ENCODE data around the gene SREBF2. TPM values are rescaled to one million over a fixed set of nuclear protein-coding genes. Genes with fewer than 3 reads are reported as not detected.
A peak's percentile ranks its signal among the peaks of the same experiment; 100 is the strongest.

The SREBF2 gene
- total and polyA plus RNA-seq, 2 of the 13 experiments (the other 11 are each of a cell fraction or from before 2014, with no cell fraction given): 53.8 to 72.6 TPM

- TF ChIP-seq, protein P1, sequence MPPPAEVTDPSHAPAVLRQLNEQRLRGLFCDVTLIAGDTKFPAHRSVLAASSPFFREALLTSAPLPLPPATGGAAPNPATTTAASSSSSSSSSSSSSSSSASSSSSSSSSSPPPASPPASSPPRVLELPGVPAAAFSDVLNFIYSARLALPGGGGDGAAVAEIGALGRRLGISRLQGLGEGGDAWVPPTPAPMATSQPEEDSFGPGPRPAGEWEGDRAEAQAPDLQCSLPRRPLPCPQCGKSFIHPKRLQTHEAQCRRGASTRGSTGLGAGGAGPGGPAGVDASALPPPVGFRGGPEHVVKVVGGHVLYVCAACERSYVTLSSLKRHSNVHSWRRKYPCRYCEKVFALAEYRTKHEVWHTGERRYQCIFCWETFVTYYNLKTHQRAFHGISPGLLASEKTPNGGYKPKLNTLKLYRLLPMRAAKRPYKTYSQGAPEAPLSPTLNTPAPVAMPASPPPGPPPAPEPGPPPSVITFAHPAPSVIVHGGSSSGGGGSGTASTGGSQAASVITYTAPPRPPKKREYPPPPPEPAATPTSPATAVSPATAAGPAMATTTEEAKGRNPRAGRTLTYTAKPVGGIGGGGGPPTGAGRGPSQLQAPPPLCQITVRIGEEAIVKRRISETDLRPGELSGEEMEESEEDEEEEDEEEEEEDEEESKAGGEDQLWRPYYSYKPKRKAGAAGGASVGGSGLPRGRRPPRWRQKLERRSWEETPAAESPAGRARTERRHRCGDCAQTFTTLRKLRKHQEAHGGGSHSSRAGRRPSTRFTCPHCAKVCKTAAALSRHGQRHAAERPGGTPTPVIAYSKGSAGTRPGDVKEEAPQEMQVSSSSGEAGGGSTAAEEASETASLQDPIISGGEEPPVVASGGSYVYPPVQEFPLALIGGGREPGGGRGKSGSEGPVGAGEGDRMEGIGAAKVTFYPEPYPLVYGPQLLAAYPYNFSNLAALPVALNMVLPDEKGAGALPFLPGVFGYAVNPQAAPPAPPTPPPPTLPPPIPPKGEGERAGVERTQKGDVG (CRISPR knock-in tag; IDR thresholded peaks at IDR 0.05; ENCODE audit: borderline replicate concordance): 0 out of 2 replicates have a peak, but pooled peaks have one; percentile 52
- TF ChIP-seq FOXA1 (IDR thresholded peaks at IDR 0.05) (no peak), FOXA1 (CRISPR knock-in tag; IDR thresholded peaks at IDR 0.05) (0 out of 2 replicates have a peak, but pooled peaks have one; percentile 28), CENPT (CRISPR knock-in tag; IDR thresholded peaks at IDR 0.05; ENCODE audit: low read depth) (peak; percentile 84), GATA4 (IDR thresholded peaks at IDR 0.05; ENCODE audit: borderline replicate concordance, low read depth) (no peak), TBL1XR1 (IDR thresholded peaks at IDR 0.05; ENCODE audit: borderline replicate concordance, low read length, partially characterized antibody) (no peak), ESRRA (CRISPR knock-in tag; IDR thresholded peaks at IDR 0.05; ENCODE audit: low read depth) (peak; percentile 57; the same call in 1 of the 2 replicates), ZNF354B (CRISPR knock-in tag; IDR thresholded peaks at IDR 0.05) (peak; percentile 91; the same call in 1 of the 2 replicates), KDM5A (IDR thresholded peaks at IDR 0.05; ENCODE audit: borderline replicate concordance, low read length) (peak; percentile 66; the same call in 1 of the 2 replicates), ZNF720 (CRISPR knock-in tag; IDR thresholded peaks at IDR 0.05) (no peak), SRF (IDR thresholded peaks at IDR 0.05; ENCODE audit: low read depth, low read length) (no peak), ISX (CRISPR knock-in tag; conservative IDR thresholded peaks at IDR 0.05) (peak; percentile 87; the same call in 1 of the 2 replicates), SP2 (CRISPR knock-in tag; IDR thresholded peaks at IDR 0.05) (peak; percentile 94), U2AF2 (IDR thresholded peaks at IDR 0.05; ENCODE audit: low read depth, low read length) (no peak), GFI1 (CRISPR knock-in tag; IDR thresholded peaks at IDR 0.05; ENCODE audit: borderline replicate concordance) (peak; percentile 40; the same call in 1 of the 2 replicates)
- TF ChIP-seq, protein P2, sequence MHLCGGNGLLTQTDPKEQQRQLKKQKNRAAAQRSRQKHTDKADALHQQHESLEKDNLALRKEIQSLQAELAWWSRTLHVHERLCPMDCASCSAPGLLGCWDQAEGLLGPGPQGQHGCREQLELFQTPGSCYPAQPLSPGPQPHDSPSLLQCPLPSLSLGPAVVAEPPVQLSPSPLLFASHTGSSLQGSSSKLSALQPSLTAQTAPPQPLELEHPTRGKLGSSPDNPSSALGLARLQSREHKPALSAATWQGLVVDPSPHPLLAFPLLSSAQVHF (CRISPR knock-in tag; IDR thresholded peaks at IDR 0.05): no peak; the same call in none of the 2 replicates
- TF ChIP-seq, protein P3, sequence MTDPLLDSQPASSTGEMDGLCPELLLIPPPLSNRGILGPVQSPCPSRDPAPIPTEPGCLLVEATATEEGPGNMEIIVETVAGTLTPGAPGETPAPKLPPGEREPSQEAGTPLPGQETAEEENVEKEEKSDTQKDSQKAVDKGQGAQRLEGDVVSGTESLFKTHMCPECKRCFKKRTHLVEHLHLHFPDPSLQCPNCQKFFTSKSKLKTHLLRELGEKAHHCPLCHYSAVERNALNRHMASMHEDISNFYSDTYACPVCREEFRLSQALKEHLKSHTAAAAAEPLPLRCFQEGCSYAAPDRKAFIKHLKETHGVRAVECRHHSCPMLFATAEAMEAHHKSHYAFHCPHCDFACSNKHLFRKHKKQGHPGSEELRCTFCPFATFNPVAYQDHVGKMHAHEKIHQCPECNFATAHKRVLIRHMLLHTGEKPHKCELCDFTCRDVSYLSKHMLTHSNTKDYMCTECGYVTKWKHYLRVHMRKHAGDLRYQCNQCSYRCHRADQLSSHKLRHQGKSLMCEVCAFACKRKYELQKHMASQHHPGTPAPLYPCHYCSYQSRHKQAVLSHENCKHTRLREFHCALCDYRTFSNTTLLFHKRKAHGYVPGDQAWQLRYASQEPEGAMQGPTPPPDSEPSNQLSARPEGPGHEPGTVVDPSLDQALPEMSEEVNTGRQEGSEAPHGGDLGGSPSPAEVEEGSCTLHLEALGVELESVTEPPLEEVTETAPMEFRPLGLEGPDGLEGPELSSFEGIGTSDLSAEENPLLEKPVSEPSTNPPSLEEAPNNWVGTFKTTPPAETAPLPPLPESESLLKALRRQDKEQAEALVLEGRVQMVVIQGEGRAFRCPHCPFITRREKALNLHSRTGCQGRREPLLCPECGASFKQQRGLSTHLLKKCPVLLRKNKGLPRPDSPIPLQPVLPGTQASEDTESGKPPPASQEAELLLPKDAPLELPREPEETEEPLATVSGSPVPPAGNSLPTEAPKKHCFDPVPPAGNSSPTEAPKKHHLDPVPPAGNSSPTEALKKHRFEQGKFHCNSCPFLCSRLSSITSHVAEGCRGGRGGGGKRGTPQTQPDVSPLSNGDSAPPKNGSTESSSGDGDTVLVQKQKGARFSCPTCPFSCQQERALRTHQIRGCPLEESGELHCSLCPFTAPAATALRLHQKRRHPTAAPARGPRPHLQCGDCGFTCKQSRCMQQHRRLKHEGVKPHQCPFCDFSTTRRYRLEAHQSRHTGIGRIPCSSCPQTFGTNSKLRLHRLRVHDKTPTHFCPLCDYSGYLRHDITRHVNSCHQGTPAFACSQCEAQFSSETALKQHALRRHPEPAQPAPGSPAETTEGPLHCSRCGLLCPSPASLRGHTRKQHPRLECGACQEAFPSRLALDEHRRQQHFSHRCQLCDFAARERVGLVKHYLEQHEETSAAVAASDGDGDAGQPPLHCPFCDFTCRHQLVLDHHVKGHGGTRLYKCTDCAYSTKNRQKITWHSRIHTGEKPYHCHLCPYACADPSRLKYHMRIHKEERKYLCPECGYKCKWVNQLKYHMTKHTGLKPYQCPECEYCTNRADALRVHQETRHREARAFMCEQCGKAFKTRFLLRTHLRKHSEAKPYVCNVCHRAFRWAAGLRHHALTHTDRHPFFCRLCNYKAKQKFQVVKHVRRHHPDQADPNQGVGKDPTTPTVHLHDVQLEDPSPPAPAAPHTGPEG (CRISPR knock-in tag; IDR thresholded peaks at IDR 0.05): peak; percentile 63; the same call in 1 of the 2 replicates
These were observed 113.9 kb downstream of the SREBF2 start, which contains the start of gene CENPM (continued) for GRCh38 chr22:41946629-41947423.

All from HepG2 (cell line).